Midbrain (tissue), 1 donor: Measurements from ENCODE around the gene SYNE1.

ENCODE experiments used
- DNase-seq: peaks from one replicate; lab custom pipeline; 2025; lab: John Stamatoyannopoulos, UW

The SYNE1 gene

DNA sequence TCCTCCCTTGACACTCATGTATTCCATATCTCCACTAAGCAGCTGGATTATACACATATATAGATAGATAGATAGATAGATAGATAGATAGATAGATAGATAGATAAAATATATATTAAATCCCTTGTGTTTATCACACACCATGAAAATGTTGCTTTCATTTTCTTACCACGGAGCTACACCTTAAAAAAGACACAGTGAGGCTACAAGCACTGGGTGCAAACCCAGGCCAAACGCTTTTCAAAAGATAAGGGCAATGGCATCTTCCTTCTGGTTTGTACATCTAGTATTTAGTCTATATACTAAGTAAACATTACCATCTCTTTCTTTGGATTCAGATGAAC is 452.6 kb downstream of the SYNE1 start:
- no peak for DNase-seq

DNA sequence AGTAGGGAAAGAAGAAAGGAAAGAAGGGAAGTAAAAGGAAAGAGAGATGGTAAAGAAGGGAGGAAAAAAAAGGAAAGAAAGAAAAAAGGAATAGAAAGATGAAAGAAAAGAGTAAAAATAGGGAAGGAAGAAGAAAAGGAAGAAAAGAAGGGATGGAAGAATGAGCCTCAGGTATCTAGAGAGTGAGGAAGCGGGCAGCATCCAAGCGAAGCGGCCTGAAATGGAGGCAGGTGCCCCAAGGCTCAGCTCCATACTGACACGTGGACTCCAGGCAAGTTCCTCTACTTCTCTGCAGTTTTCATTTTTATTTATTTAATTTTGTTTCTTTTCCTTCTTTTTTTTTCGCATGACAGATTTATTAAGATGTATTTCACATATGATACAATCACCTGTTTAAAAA is 456.6 kb downstream of the SYNE1 start:
- no peak for DNase-seq

DNA sequence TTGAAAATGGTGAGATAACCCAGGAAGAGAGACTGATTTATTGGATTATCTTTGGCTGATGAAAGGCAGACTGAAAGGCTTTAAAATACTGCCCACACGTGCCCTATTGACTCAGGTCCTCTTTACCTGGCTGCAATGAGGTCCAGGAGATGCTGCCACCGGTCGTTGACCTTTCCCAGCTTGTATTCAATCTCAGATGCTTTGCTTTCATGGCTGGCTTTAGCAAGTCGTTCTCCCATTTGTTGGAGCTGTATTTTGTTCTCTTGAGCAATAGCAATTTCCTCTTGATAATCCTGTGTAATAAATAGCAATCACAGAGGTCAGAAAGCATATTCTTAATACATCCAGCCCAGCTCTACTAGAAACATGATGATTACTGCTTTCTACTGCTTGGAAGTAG is 460.9 kb downstream of the SYNE1 start:
- DNase-seq: no peak

DNA sequence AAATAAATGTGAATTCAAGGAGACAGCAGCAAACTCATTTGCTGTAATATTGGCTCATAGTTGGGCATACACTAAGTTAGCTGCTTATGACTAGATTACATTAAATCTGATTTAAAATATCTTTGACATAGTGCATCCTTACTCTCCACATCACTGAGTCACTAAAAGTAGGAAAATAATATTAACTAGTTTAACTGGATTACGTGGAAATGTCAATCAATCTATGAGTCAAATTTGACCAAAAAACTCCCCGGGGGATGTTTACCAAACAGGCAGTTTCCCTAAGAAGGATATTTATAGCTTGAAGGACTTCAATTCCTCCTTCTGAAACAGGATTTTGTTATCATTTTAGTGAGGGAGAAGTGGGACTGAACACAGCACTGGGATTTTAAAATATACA is 463.2 kb downstream of the SYNE1 start:
- no peak for DNase-seq

DNA sequence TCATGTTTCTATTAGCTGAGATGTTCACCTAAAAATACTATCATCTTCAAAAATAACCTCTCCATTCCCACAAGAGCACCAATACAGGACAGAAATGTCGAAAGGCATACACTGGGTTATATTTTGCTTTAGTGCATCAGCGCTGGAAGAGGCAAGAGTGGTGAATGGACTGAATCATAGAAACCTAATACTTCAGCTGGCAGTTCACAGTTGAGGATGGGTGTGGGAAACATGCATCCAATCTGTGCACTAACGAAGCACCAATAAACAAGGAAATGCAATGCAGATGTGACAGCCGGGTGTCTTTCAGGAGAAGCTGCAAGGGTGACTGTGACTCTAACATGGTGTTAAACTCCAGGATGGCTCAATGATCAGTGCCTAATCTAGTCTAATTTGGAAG is 463.8 kb downstream of the SYNE1 start:
- DNase-seq: no peak

DNA sequence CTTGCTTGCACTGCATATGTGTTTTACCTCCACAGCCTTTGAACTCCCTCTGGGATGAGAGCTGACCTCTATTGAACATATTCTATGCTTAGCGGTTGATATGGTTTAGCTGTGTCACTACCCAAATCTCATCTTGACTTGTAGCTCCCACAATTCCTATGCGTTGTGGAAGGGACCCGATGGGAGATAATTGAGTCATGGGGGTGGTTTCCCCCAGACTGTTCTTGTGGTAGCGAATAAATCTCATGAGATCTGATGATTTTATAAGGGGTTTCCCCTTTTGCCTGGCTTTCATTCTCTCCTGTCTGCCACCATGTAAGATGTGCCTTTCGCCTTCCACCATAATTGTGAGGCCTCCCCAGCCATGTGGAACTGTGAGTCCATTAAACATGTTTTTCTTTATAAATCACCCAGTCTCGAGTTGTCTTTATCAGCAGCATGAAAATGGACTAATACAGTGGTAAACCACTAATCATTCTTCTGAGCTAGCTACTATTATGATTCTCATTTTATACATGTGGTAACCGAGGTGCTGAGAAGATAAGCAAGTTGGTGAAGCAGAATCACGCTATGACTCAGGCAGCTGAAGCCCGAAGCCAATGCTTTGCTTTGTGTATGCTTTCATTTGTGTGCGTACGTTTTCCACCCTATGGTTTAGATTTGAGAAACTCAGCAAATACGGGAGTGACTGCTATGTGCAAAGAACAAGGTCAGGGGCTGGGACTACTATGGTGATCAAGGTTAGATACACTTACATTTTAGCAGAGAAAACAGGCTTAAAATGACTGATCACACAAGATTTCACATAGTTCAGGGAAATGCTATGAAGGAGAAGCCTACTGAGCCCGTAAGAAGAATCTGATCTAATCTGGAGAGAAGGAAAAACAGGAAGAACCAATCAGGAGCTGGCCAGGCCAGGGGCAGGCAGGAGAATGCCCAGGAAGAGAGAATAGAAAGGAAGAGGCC is 466.2 kb downstream of the SYNE1 start:
- no peak for DNase-seq

DNA sequence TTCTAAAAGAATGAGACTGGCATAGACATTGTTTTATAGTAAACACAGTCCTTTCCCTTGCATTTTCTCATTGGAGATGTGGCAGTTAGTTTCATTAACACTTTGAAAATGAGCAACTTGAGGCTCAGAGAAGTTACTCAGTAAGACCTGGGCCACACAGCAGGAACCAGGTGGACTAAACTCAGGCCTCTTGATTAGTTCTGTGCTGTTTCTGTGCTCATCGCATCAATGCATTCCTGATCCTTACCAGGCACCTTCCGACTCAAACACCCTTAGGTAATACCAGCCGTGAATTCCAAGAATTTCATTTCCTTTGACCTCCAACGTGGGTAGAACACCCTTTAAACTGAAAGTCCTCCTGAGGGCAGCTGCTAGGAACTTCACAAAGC is 466.9 kb downstream of the SYNE1 start:
- DNase-seq: no peak

DNA sequence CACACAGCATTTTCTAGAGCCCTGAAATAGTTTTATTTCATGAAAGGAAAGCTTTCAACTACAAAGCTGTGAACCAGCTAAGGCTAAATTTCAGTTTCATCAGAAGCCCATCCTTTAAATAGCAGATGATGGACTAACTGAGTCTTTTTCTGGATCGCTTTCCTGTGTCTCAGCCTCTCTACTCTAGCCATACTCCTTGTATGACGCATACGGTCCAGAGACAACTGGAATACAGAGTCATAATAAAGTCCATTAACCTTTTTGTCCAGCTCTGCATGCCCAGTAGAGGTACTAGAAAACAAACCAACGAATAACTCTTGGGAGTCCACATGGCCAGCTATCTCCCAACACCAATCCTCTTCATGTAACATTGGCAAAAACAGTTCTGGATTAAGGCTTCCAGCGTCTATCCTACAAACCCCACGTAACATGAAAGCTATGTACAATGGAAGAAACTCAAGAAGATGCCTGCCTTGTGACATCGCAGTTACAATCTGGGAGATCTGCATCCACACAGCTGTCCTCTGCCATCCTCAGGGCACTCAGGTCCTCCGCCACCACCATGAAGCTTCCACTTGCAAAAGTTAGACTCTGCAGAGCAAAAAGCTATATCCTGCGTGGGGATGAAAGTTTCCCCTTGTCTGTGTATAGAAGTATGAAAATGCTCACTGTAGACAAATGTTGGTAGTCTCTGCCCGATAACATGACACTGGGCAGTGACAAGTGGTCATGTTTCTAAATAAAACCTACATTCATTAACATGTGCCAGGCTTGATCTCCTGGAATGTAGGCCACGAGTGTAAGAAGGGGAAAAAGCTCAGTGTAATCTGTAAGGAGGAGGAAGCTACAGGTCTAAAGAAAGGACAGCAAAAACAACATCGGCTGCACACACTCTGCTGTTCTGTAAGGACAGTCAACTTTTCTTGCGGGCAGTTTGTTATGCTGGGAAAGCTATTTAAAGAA is 469.2 kb downstream of the SYNE1 start:
- DNase-seq: no peak

DNA sequence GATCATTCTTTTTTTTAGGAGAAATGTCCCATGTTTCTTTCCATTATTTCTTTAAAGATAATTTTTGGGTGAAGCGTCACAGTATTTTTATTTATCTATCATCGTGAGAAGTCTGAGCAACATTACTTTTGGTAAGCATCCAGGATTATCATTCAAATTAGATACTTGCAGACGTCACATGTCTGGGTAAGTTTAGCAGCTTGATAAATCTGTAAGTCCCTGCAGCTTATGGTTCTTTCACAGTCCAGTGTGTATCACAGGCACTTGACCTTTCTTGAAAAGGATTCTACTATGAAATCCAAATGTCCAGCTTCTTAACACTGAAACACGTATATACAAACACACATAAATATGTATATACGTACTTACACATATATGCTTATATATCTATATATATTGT is 470.3 kb downstream of the SYNE1 start:
- no peak for DNase-seq

DNA sequence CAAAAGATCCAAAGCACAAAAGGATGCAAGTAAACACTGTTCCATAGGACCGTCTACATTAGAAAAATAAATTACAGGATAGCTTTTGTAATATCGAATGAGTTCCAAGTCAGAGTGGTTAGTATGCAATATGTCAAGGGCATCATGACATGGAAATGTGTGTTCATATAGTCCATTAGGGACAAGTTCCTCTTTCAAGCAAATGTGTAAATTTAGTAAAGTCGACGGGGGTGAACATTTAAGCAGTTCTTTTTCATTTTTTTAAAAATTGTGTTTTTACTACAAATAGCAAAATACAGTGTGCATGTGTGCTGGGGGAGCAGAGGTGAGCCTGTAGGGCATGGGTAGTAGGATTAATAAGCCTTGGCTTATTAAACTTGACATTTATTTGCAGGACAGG is 470.7 kb downstream of the SYNE1 start:
- no peak for DNase-seq

DNA sequence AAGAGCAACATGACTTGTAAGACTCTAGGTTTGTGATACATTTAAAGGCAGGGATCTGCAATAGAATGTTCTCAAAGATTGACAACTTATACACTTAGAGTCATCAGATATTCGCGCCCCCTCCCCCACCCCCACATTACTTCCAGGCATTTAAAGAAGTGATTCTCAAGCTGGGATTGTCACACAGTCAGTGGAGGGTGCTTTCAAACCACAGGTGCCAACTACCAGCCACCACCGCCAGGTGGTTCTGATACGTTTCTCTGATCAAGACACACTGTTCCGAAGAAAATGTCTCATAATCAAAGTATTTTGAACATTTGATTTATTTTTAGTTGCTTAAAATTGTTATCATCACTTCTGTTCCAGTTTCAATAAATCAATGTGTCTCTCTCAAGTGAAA is 472.2 kb downstream of the SYNE1 start:
- DNase-seq: no peak

DNA sequence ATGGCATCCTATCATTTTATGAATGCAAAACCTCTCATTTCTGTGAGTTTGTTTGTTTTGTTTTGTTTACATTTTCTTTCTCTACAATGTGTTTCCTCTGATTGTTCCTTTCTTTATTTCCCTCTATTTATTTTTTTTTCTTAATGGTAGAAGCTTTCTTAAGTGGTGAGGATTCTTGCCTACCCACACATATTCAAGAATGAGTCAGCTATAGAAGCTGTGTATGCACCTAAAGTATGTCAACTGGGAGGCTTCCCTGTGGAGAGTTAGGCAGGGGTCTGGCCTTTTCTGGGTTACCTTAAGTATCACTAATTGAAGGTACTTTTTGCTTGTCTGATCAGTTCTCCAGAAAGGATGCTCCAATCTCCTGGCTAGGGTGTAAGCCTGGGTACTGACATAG is 475.7 kb downstream of the SYNE1 start:
- no peak for DNase-seq

DNA sequence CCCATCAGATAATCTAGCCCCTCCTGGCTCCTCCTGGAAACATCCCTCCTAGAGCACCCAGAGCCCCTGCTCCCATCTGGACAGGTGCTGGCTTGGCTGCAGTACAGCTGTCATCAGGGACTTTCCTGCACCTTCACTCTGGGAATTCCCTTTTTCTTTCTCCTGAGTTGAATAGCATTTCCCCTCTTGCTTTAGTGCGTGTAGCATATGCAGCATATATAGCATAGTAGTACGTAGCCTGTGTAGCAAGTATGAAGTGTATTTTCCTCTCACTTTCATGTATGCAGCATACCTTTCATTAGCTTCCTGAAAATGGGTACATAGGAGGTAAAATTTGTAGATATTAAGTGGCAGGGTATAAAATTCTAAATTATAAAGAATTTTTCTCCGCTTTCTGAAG is 476.8 kb downstream of the SYNE1 start:
- no peak for DNase-seq

DNA sequence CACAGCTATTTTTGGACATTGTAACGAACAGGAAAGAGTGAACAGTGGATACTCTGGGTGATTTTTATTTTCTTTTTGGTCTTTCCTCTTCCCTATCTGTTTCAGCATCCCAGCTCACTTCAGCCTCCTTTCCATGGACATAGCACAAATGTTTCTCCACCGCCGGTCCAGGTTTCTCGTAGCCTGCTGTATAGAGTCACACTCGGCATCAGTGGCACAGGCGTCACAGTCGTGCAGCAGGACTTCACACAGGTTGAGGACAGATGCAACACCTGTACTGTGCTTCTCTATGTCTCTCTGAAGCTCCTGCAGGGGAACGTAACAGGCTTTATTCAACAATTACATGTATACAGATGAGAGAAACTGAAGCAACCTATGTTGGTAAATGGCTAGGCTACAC is 481.4 kb downstream of the SYNE1 start:
- no peak for DNase-seq

DNA sequence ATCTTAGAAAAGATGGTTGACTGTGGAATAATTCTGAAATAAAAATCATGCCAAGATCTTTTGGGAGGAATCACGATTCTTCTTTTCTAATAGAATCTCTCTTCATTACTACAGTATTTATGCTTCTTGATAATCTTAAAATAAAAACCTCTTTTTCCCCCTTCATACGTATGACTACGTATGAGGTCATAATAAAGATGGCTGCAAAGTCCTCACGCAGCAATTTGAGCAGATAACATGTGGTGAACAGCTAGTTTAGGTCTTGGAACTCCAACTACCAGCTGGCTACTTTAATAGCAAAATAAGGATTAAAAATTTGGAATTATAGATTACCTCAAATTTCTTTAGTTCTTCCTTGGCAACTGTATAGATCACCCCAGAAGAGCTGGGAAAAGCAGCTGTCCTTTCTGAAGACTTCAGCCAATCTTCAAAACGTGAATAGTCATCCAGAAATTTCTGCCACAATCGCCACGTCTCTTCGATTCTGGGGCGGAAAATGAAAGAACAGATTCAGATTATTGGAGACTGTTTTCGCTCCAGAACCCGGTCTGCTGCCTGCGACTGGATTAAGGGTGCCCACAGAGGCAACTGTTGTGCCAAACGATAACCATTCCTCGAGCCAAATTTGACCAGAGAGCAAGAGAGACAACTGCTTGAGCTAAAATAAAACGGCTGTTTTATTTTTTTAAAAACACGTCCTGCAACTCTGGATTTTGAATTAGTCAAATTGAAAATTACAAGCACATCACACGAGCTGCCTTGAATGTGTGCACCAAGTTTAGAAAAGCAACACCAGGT is 482.4 kb downstream of the SYNE1 start:
- DNase-seq: no peak

DNA sequence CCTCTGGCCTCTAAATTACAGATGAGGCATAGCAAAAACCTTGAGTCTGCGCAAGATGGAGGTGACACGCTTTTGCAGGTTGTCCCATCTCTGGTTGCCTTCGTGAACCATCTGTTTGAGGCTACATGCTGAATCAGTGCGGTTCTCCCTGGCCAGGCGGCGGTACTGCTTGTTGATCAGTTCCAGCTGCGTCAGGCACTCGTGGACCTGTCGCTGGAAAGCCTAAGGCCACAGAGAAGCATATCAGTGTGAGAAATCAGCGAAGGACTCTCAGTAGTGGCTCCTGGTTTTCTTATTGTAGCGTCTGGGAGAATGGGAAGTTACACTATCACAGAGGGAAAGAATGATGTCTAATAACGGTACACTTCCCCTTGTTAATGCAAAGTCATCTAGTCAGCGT is 485.2 kb downstream of the SYNE1 start:
- no peak for DNase-seq

DNA sequence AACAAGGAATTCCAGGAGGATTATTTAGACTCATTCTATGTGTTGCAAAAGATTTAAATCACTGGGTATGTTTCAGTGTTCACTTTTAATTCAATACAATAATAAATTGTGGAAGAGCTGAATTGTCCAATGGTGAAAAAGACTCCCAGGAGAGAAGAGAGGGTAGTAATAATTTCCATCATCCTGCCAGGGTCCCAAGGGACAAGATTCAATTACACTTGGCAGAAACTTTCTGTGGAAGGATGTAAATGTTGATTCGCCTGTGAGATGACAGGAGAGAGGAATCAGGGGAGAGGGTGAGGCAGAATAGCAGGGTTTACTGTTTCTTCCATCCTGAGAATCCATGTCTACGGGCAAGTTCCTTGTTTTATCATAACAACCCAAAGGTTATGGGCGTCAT is 487.0 kb downstream of the SYNE1 start:
- no peak for DNase-seq

DNA sequence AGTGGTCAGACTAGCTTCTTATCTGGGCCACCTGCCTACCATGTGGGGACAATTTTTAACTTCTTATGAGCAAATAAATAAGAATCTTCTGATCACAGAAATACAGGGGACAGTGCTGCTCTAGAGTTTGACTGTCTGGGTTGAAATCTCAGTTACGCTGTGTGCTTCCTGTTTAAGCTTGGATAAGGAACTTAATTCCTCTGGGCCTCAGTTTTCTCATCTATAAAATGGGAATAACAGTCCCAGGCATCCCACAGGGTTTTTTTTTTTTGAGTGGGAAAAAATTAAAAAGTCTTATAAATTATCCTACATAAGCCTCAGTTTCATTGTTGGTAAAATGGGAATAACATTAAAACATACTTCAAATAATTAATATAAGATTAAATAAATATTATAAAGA is 488.8 kb downstream of the SYNE1 start:
- no peak for DNase-seq

DNA sequence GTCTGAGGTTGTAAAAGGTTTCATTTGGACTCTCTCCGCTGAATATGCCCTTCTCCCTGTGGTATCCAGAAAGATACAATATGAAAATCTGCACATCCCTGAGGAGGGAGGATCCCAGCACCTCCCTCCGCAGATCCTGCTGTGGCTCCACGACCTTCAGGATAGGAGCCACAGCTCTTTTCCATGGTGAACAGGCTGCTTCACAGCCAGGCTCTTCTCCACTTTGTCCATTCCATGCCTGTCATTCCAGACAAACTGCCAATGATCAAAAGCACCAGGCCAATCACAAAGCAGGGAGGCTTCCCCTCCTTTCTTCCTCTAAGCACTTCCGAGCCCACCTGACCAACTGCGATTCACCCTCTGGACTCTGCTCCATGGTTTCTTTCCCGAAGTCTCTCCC is 489.9 kb downstream of the SYNE1 start:
- DNase-seq: no peak

DNA sequence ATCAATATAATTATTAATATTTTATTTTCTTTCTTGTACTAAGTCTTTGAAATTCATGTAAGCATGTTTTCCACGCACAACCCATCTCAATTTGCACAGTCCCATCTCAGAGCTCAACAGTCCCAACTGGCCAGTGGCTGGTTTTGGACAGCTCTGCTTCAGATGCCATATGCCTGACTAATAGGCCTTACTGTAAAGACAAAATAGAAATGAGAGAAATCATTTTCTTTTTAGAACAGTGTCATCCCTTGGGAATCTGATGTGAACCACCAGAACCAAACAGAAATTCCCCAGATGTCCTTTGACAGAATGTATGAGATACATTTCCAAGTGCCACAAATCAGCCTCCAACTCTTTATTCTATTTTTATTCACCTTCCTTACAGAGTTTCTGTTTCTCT is 490.8 kb downstream of the SYNE1 start:
- DNase-seq: no peak

DNA sequence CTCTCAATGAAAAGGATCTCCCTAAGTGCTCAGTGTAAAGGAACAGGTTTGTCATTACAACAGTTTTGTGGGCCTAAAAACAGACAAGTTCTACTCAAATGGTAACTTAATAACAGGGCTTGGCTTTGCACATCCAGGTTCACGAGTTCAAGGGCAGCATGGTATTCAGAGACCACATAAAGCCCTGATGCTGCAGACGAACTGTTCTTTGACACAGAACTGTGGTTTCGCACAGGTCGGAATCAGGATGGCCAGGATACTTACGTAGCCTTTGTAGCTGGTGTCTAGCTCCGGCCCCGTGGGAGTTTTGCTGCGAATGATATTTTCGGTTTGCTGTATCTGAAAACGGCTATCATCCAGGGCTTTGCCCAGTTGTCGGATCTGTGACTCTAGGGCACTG is 493.8 kb downstream of the SYNE1 start:
- no peak for DNase-seq

DNA sequence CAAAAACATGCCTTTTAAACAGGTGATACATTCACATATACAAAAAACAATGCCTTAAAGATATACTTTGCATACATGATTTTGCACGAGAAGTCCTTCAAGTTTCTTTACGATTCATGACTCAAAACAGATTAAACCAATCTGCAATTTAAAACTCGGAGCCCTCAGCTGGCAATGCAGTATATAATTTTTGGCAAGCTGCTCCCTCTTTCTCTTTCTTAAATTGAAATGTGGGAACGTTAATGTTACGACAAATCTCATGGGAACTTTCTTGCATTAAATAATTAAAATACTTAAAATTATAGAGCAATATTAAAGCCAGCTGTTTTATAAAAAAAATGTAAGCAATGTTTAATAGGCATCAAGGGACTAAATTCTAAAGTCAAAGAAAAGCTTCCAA is 495.1 kb downstream of the SYNE1 start:
- no peak for DNase-seq
